SK-N-MC (cell line): ENCODE measurements around the gene RNASEL.

Experiments used
- EZH2 ChIP-seq: fragments of 200-600 bp; sonication (generic); IDR thresholded peaks from one replicate; pipeline ENCODE4 v1.6.1; 2017; ENCODE audit warnings: antibody characterized with exemption
- FOXP2 ChIP-seq: optimal IDR thresholded peaks from 2 replicates; pipeline ENCODE3; 2011; ENCODE audit warnings: mild to moderate bottlenecking, moderate library complexity; ENCODE audit not compliant: insufficient read depth; ENCODE audit errors: extremely low read length, control extremely low read depth
- POLR2AphosphoS5 ChIP-seq: IDR thresholded peaks from 2 replicates; pipeline ENCODE4 v1.6.1; 2012; ENCODE audit warnings: mild to moderate bottlenecking, low read depth, low read length, borderline replicate concordance

DNA sequence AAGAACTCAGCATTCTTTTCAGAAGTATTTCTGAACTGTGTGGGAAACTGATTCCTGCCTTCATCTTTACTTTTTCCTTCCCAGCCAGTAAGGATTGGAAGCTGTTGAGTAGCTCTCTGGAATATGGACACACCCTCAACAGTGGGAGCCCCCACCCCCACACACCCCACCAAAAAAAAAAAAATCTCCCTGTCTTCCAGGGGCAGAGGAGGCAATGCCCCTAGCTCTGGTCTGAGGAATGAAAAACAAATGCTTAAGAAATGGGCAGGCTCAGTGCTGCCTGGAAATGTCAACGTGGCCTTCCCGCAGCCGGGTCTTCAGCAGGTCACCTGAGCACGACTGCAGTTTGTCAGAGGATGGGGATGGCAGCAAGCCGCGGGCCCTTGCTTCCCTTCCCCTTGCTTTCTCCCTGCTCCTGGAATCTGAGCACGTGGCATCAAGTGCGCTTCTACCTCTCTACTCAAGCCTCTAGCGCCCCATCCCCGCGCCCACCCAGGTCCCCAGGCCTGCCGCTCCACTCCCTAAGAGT lies 14.7 kb upstream of the RNASEL start:
- TF ChIP-seq EZH2 (no peak), POLR2AphosphoS5 (no peak), FOXP2 (no peak)
